HepG2 (cell line): ENCODE data around the gene MEA1. TPM values are rescaled to one million over a fixed set of nuclear protein-coding genes. Genes with fewer than 3 reads are reported as not detected.

ENCODE experiments used
- CBFB ChIP-seq: sonication (generic); formaldehyde crosslinking; IDR thresholded peaks from 2 replicates; pipeline ENCODE4 v1.4.0; 2020; ENCODE audit warnings: missing genetic modification reagents
- FOXO1 ChIP-seq: sonication (generic); formaldehyde crosslinking; IDR thresholded peaks from 2 replicates; pipeline ENCODE4 v1.4.0; 2020; ENCODE audit warnings: missing genetic modification reagents
- MBD4 ChIP-seq: IDR thresholded peaks from 2 replicates; pipeline ENCODE4 v1.6.1; 2012; ENCODE audit warnings: low read length, inconsistent platforms, borderline replicate concordance
- MZF1 ChIP-seq: sonication (generic); formaldehyde crosslinking; IDR thresholded peaks from 2 replicates; pipeline ENCODE4 v1.8.1; 2023; ENCODE audit warnings: mild to moderate bottlenecking, missing genetic modification reagents, borderline replicate concordance
- NBN ChIP-seq: fragments of 450-650 bp; conservative IDR thresholded peaks from 2 replicates; pipeline ENCODE4 v1.6.1; 2017
- NFRKB ChIP-seq: fragments of 450-650 bp; IDR thresholded peaks from 2 replicates; pipeline ENCODE4 v1.6.1; 2017
- NKX3-1 ChIP-seq: sonication (generic); formaldehyde crosslinking; IDR thresholded peaks from 2 replicates; pipeline ENCODE4 v1.5.0; 2020; ENCODE audit warnings: missing genetic modification reagents
- PAX8 ChIP-seq: sonication (generic); formaldehyde crosslinking; IDR thresholded peaks from 2 replicates; pipeline ENCODE4 v1.8.0; 2022; ENCODE audit warnings: mild to moderate bottlenecking, missing genetic modification reagents, borderline replicate concordance
- RORA ChIP-seq: sonication (generic); formaldehyde crosslinking; IDR thresholded peaks from 2 replicates; pipeline ENCODE4 v1.5.0; 2020; ENCODE audit warnings: mild to moderate bottlenecking, missing genetic modification reagents, moderate library complexity
- SP140L ChIP-seq: sonication (generic); formaldehyde crosslinking; IDR thresholded peaks from 2 replicates; pipeline ENCODE4 v1.4.0; 2020; ENCODE audit warnings: missing genetic modification reagents, borderline replicate concordance
- TEAD2 ChIP-seq: sonication (generic); formaldehyde crosslinking; IDR thresholded peaks from 2 replicates; pipeline ENCODE4 v1.9.0; 2021; ENCODE audit warnings: missing genetic modification reagents
- TEAD3 ChIP-seq: optimal IDR thresholded peaks from 2 replicates; pipeline ENCODE3; 2016; ENCODE audit warnings: borderline replicate concordance
- TFDP1 ChIP-seq: IDR thresholded peaks from 2 replicates; pipeline ENCODE4 v1.6.1; 2016; ENCODE audit warnings: missing compliant biosample characterization, missing genetic modification reagents, borderline replicate concordance
- ZNF138 ChIP-seq: sonication (generic); formaldehyde crosslinking; IDR thresholded peaks from 2 replicates; pipeline ENCODE4 v1.5.0; 2020; ENCODE audit warnings: mild to moderate bottlenecking, low read depth, missing genetic modification reagents
- ZNF503 ChIP-seq: sonication (generic); formaldehyde crosslinking; IDR thresholded peaks from 2 replicates; pipeline ENCODE4 v1.4.0; 2020; ENCODE audit warnings: missing genetic modification reagents
- ZNF547 ChIP-seq: sonication (generic); formaldehyde crosslinking; IDR thresholded peaks from 2 replicates; pipeline ENCODE4 v1.5.1; 2020; ENCODE audit warnings: mild to moderate bottlenecking, missing genetic modification reagents
- ZNF703 ChIP-seq: sonication (generic); formaldehyde crosslinking; IDR thresholded peaks from 2 replicates; pipeline ENCODE4 v1.5.1; 2020; ENCODE audit warnings: missing genetic modification reagents, mild to moderate bottlenecking, moderate library complexity, borderline replicate concordance
- ZNF775 ChIP-seq: sonication (generic); formaldehyde crosslinking; IDR thresholded peaks from 2 replicates; pipeline ENCODE4 v1.4.0; 2020; ENCODE audit warnings: missing genetic modification reagents, mild to moderate bottlenecking, moderate library complexity, borderline replicate concordance
- polyA plus RNA-seq, 8 experiments: library from polyadenylated mRNA; depleted of rRNA in 3 of 8; stranded (reverse) in 7 of 8; unstranded in 1 of 8; fragments of >200 nt; fragmentation: Illumina TruSeq in 4 of 8; extraction: Trizol in 4 of 8; gene quantifications; 2 replicates each; pipeline versions ENCODE4 v1.2.1 to v1.2.3, GENCODE V29; 2011 to 2016; ENCODE audit warnings: low read depth in 4 of 8, missing spikeins in 1 of 8, mixed read lengths in 1 of 8; ENCODE audit not compliant: insufficient read depth in 1 of 8
- total RNA-seq, 5 experiments: library from RNA; depleted of rRNA; stranded (reverse); fragments of >200 nt; fragmentation: Illumina TruSeq; extraction: Trizol; gene quantifications; 2 replicates each; pipeline ENCODE4 v1.2.3, GENCODE V29; 2016; ENCODE audit warnings: low read depth in 1 of 5
- TF ChIP-seq, protein P1 (sequence below): IDR thresholded peaks from 2 replicates; pipeline ENCODE4 v1.6.1; 2018; ENCODE audit warnings: missing genetic modification reagents
- TF ChIP-seq, protein P2 (sequence below): sonication (generic); formaldehyde crosslinking; IDR thresholded peaks from 2 replicates; pipeline ENCODE4 v1.8.0; 2022; ENCODE audit warnings: mild to moderate bottlenecking, missing genetic modification reagents; ENCODE audit not compliant: insufficient replicate concordance
- TF ChIP-seq, protein P3 (sequence below): sonication (generic); formaldehyde crosslinking; IDR thresholded peaks from 2 replicates; pipeline ENCODE4 v1.5.0; 2020; ENCODE audit warnings: missing genetic modification reagents
- TF ChIP-seq, protein P4 (sequence below): sonication (generic); formaldehyde crosslinking; IDR thresholded peaks from 2 replicates; pipeline ENCODE4 v1.5.1; 2020; ENCODE audit warnings: missing genetic modification reagents, mild to moderate bottlenecking, borderline replicate concordance

The MEA1 gene
- total and polyA plus RNA-seq, 2 of the 13 experiments (the other 11 are each of a cell fraction or from before 2014, with no cell fraction given): 75.6 to 86.2 TPM

- TF ChIP-seq TEAD3 (peak; percentile 27), RORA (no peak), MZF1 (no peak), CBFB (CRISPR knock-in tag) (no peak), PAX8 (CRISPR knock-in tag) (0 out of 2 replicates have a peak, but pooled peaks have one; percentile 19), NKX3-1 (CRISPR knock-in tag) (peak; percentile 91), MBD4 (no peak), ZNF703 (CRISPR knock-in tag) (no peak), NBN (no peak), ZNF547 (CRISPR knock-in tag) (no peak), ZNF503 (CRISPR knock-in tag) (0 out of 2 replicates have a peak, but pooled peaks have one; percentile 22), TEAD2 (CRISPR knock-in tag) (no peak), ZNF138 (CRISPR knock-in tag) (peak; percentile 33; the same call in 1 of the 2 replicates), TFDP1 (peak; percentile 41; the same call in 1 of the 2 replicates), SP140L (CRISPR knock-in tag) (no peak), ZNF775 (CRISPR knock-in tag) (no peak), FOXO1 (CRISPR knock-in tag) (peak; percentile 24), NFRKB (no peak)
- TF ChIP-seq, protein P1, sequence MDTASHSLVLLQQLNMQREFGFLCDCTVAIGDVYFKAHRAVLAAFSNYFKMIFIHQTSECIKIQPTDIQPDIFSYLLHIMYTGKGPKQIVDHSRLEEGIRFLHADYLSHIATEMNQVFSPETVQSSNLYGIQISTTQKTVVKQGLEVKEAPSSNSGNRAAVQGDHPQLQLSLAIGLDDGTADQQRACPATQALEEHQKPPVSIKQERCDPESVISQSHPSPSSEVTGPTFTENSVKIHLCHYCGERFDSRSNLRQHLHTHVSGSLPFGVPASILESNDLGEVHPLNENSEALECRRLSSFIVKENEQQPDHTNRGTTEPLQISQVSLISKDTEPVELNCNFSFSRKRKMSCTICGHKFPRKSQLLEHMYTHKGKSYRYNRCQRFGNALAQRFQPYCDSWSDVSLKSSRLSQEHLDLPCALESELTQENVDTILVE: 0 out of 2 replicates have a peak, but pooled peaks have one; percentile 52
- TF ChIP-seq, protein P2, sequence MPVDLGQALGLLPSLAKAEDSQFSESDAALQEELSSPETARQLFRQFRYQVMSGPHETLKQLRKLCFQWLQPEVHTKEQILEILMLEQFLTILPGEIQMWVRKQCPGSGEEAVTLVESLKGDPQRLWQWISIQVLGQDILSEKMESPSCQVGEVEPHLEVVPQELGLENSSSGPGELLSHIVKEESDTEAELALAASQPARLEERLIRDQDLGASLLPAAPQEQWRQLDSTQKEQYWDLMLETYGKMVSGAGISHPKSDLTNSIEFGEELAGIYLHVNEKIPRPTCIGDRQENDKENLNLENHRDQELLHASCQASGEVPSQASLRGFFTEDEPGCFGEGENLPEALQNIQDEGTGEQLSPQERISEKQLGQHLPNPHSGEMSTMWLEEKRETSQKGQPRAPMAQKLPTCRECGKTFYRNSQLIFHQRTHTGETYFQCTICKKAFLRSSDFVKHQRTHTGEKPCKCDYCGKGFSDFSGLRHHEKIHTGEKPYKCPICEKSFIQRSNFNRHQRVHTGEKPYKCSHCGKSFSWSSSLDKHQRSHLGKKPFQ (CRISPR knock-in tag): no peak
- TF ChIP-seq, protein P3, sequence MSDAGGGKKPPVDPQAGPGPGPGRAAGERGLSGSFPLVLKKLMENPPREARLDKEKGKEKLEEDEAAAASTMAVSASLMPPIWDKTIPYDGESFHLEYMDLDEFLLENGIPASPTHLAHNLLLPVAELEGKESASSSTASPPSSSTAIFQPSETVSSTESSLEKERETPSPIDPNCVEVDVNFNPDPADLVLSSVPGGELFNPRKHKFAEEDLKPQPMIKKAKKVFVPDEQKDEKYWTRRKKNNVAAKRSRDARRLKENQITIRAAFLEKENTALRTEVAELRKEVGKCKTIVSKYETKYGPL (CRISPR knock-in tag): 0 out of 2 replicates have a peak, but pooled peaks have one; percentile 28
- TF ChIP-seq, protein P4, sequence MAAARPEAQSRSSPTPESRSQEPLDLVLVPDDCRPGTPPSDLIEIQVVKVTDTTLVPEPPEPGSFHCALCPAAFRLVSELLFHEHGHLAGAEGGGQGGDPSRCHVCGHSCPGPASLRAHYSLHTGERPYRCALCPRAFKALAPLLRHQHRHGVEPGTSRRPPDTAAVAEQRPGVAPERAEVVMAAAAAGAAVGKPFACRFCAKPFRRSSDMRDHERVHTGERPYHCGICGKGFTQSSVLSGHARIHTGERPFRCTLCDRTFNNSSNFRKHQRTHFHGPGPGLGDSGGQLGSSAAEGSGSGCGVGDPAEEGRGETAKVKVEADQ: peak; percentile 38
These were observed 29.5 kb downstream of the MEA1 start, which contains the start of gene PPP2R5D (continued) for GRCh38 chr6:42984001-42984923.
